Measurements from ENCODE around the gene SPOCD1. TPM values are rescaled to one million over a fixed set of nuclear protein-coding genes. Genes with fewer than 3 reads are reported as not detected.

Gene SPOCD1
- total and polyA plus RNA-seq, 2 of the 4 experiments (the other 2 are of a cell fraction) = 59.7 to 132 TPM

DNA sequence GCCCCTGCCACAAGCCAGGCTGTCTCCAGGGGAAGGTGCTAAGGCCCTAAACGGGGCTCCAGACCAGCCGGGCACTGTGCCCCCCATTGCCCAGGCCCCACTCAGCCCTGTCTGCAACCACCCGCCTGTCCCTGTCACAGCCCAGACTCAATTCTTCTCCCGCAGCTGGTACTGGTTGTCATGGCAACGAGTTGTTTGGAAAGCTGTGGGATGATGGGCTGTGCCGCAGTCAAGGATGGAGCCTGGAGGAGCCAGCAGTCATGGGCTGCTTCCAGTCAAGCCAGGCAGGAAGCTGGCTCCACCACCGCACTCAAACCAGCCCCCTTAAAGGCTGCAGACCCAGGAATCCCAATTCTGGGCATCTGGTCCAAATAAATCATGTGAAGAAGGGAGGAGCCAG is 4.2 kb downstream of the SPOCD1 start:
- Histone ChIP-seq H2AK9ac (replicated peaks; ENCODE audit: low read depth, low read length, poor library complexity) (peak overlapping the region; percentile 16), H4K91ac (ENCODE audit: insufficient read depth, low read depth, low read length) (no peak overlapping the region), H3K4me3 (ENCODE audit: insufficient read depth, low read depth, low read length) (no peak overlapping the region), H3K27ac (ENCODE audit: insufficient read depth, low read length) (no peak overlapping the region), H3K36me3 (ENCODE audit: control insufficient read depth, insufficient read depth, low read length) (no peaks in the 10 kb centered on the region), H3K9ac (ENCODE audit: low read depth, low read length) (no peak overlapping the region), H2AFZ (replicated peaks; ENCODE audit: low read length, poor library complexity) (peak overlapping the region; percentile 36), H2BK15ac (ENCODE audit: low read depth, low read length) (no peak overlapping the region), H2BK5ac (ENCODE audit: low read depth, low read length, poor library complexity, severe bottlenecking) (no peak overlapping the region), H3K56ac (ENCODE audit: extremely low read depth, insufficient read depth, low read length) (no peak overlapping the region), H3K14ac (replicated peaks; ENCODE audit: low read depth, low read length) (no peak overlapping the region), H4K8ac (ENCODE audit: low read depth in 2 of 2, low read length in 2 of 2) (no peak overlapping the region), H3K4me2 (ENCODE audit: low read depth, low read length) (no peak overlapping the region), H3K79me1 (ENCODE audit: low read depth in 1 of 2, low read length in 2 of 2) (peaks cover 0 to 6% of the 10 kb centered on the region in 2 experiments; a peak in 2 of 4 replicates), H3K9me1 (ENCODE audit: insufficient read depth, low read length) (peaks cover 9% of the 10 kb centered on the region; the same call in 1 of the 2 replicates), H3K27me3 (ENCODE audit: control insufficient read depth, insufficient read depth, low read length) (no peaks in the 10 kb centered on the region), H3K9me3 (ENCODE audit: control insufficient read depth, insufficient read depth, low read length) (no peaks in the 10 kb centered on the region), H3K4ac (ENCODE audit: low read depth, low read length) (no peak overlapping the region), H3K23ac (ENCODE audit: low read depth, low read length) (no peak overlapping the region), H2BK120ac (ENCODE audit: low read depth, low read length) (no peak overlapping the region), H3K18ac (ENCODE audit: low read depth, low read length) (no peak overlapping the region), H4K5ac (ENCODE audit: low read depth, low read length) (no peak overlapping the region), H2AK5ac (ENCODE audit: low read depth, low read length) (no peak overlapping the region), H4K20me1 (ENCODE audit: insufficient read depth, low read length) (no peaks in the 10 kb centered on the region), H2BK20ac (ENCODE audit: low read depth, low read length) (no peak overlapping the region), H3K4me1 (ENCODE audit: control insufficient read depth, insufficient read depth, low read length) (peaks cover 3% of the 10 kb centered on the region)
- POLR2A ChIA-PET (ENCODE audit: unreplicated experiment) = no interaction called here
- BruUV-seq (replicated peaks) = no TSS peak
- ATAC-seq (ENCODE audit: low read depth) (peak; percentile 69), DNase-seq (peak; percentile 78)
- TF ChIP-seq, protein P1, sequence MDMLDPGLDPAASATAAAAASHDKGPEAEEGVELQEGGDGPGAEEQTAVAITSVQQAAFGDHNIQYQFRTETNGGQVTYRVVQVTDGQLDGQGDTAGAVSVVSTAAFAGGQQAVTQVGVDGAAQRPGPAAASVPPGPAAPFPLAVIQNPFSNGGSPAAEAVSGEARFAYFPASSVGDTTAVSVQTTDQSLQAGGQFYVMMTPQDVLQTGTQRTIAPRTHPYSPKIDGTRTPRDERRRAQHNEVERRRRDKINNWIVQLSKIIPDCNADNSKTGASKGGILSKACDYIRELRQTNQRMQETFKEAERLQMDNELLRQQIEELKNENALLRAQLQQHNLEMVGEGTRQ (IDR thresholded peaks at IDR 0.05; ENCODE audit: low read depth, low read length) = no peak
- intact Hi-C loops (cut with micrococcal nuclease) (no loop called here), dilution Hi-C loops (cut with HindIII; ENCODE audit: low sequenced_read_pairs, unreplicated experiment) (no loop called here), in situ Hi-C loops (cut with MboI; ENCODE audit: low sequenced_read_pairs) (loop anchor here (5.0 kb wide), 1 partner anchor 151 kb away; no protein-coding TSS in a partner anchor)
- CTCF ChIA-PET = interaction anchor here (0.7 to 1.8 kb wide), 3 partner anchors 10 to 152 kb away, joined by 3 to 4 read pairs (median 3); partner anchors contain the start of gene PTP4A2
- WGBS, 2 experiments (ENCODE audit: extremely low coverage in 2 of 2, insufficient read length in 1 of 2) = 0% methylated on average over 1 of the region's 7 CpGs; no CpG with 5 or more reads in 1 of the 2 experiments
